HG03095 (cell line): ENCODE results near the gene PIGP.
A peak's percentile ranks its signal among the peaks of the same experiment; 100 is the strongest.
"Not testable (repeated sequence)": the region's sequence is repeated elsewhere in the genome, so short reads cannot be mapped to it uniquely, and the experiment has no call there.

Source experiments
- ATAC-seq: cut with Tn5 transposase; IDR thresholded peaks from one replicate; pipeline ENCODE4 v1.9.1; 2021; ENCODE audit warnings: moderate library complexity; ENCODE audit not compliant: unreplicated experiment

The PIGP gene

GRCh38 chr21:37072988-37073416 is at the start of gene PIGP, which contains the start of gene TTC3:
TSS of gene PIGP (minus strand) at chr21:37073071. CDS start at chr21:37072515, 556 bp downstream.
TSS of gene TTC3 (plus strand) at chr21:37073254. CDS start at chr21:37087258, 14,004 bp downstream.
- peak; percentile 55 for ATAC-seq

GRCh38 chr21:37119421-37120218 is 46.7 kb upstream of the PIGP start:
- no peak for ATAC-seq

- no peak for ATAC-seq
These were observed 45.4 kb upstream of the PIGP start for GRCh38 chr21:37118187-37118826.

- ATAC-seq: no peak
These were observed 44.3 kb upstream of the PIGP start for GRCh38 chr21:37117204-37117603.

- not testable (repeated sequence) for ATAC-seq
These were observed 43.6 kb upstream of the PIGP start for GRCh38 chr21:37116459-37116858.

- not testable (repeated sequence) for ATAC-seq
These were observed 41.4 kb upstream of the PIGP start for GRCh38 chr21:37114301-37114700.

- not testable (repeated sequence) for ATAC-seq
These were observed 38.2 kb upstream of the PIGP start for GRCh38 chr21:37111029-37111428.

GRCh38 chr21:37106998-37107397 is 34.1 kb upstream of the PIGP start:
- no peak for ATAC-seq

GRCh38 chr21:37102746-37103145 is 29.9 kb upstream of the PIGP start:
- not testable (repeated sequence) for ATAC-seq

- ATAC-seq: no peak
These were observed 28.5 kb upstream of the PIGP start for GRCh38 chr21:37101384-37101783.

GRCh38 chr21:37100316-37100715 is 27.4 kb upstream of the PIGP start:
- no peak for ATAC-seq

- no peak for ATAC-seq
These were observed 25.9 kb upstream of the PIGP start for GRCh38 chr21:37098751-37099150.

GRCh38 chr21:37095821-37096220 is 22.9 kb upstream of the PIGP start:
- no peak for ATAC-seq

- no peak for ATAC-seq
These were observed 21.1 kb upstream of the PIGP start for GRCh38 chr21:37093977-37094376.

GRCh38 chr21:37088186-37088735 is 15.4 kb upstream of the PIGP start:
- no peak for ATAC-seq

GRCh38 chr21:37087188-37087587 is 14.3 kb upstream of the PIGP start:
- ATAC-seq: no peak

- no peak for ATAC-seq
These were observed 12.9 kb upstream of the PIGP start for GRCh38 chr21:37085726-37086125.

GRCh38 chr21:37082856-37083528 is 10.1 kb upstream of the PIGP start:
- no peak for ATAC-seq

- no peak for ATAC-seq
These were observed 9.5 kb upstream of the PIGP start for GRCh38 chr21:37082375-37082774.

GRCh38 chr21:37079211-37079824 is 6.4 kb upstream of the PIGP start:
- ATAC-seq: no peak

- ATAC-seq: no peak
These were observed 4.5 kb upstream of the PIGP start for GRCh38 chr21:37077403-37077802.
